Neural cell (in vitro differentiated cells): ENCODE data around the gene EYA2. TPM values are rescaled to one million over a fixed set of nuclear protein-coding genes. Genes with fewer than 3 reads are reported as not detected.

Source experiments
- H2AFZ ChIP-seq: fragments of 200-600, 300-800 bp; sonication (generic), shearing (Covaris generic); 2 replicates; pipeline ENCODE4 v1.6.0; 2014; ENCODE audit warnings: low read depth, mild to moderate bottlenecking, antibody characterized with exemption, low read length, moderate library complexity
- H3F3A ChIP-seq: fragments of 200-600 bp; shearing (Covaris generic); 2 replicates; pipeline ENCODE4 v1.6.1; 2016; ENCODE audit warnings: mild to moderate bottlenecking, moderate library complexity, mixed read lengths, antibody characterized with exemption, low read length; ENCODE audit not compliant: insufficient read depth, poor library complexity, severe bottlenecking
- H3K27ac ChIP-seq: fragments of 200-600, 300-800 bp; sonication (generic), shearing (Covaris generic); 2 replicates; pipeline ENCODE4 v1.5.1; 2014; ENCODE audit warnings: mild to moderate bottlenecking, low read length, moderate library complexity
- H3K27me3 ChIP-seq: fragments of 300-800, 200-600 bp; sonication (generic), shearing (Covaris generic); 2 replicates; pipeline ENCODE4 v1.6.0; 2014; ENCODE audit warnings: mild to moderate bottlenecking, low read depth, low read length, moderate library complexity; ENCODE audit not compliant: insufficient read depth
- H3K36me3 ChIP-seq: fragments of 300-800, 200-600 bp; sonication (generic), shearing (Covaris generic); 2 replicates; pipeline ENCODE4 v1.5.1; 2014; ENCODE audit warnings: mild to moderate bottlenecking, antibody characterized with exemption, low read length, moderate library complexity; ENCODE audit not compliant: insufficient read depth
- H3K4me2 ChIP-seq: fragments of 300-800, 200-600 bp; sonication (generic), shearing (Covaris generic); 2 replicates; pipeline ENCODE4 v1.6.0; 2014; ENCODE audit warnings: mild to moderate bottlenecking, low read length
- H3K4me3 ChIP-seq: fragments of 300-800, 200-600 bp; sonication (generic), shearing (Covaris generic); 2 replicates; pipeline ENCODE4 v1.5.1; 2014; ENCODE audit warnings: mild to moderate bottlenecking, low read length, moderate library complexity
- H3K79me2 ChIP-seq: fragments of 200-600 bp; shearing (Covaris generic); replicated peaks from 2 replicates; pipeline ENCODE4 v1.6.0; 2014; ENCODE audit warnings: mild to moderate bottlenecking, low read length, moderate library complexity; ENCODE audit not compliant: insufficient read depth
- H3K9ac ChIP-seq: fragments of 300-800, 200-600 bp; sonication (generic), shearing (Covaris generic); 2 replicates; pipeline ENCODE4 v1.6.1; 2016; ENCODE audit warnings: mild to moderate bottlenecking, low read length, mixed read lengths
- H3K9me2 ChIP-seq: fragments of 200-600 bp; shearing (Covaris generic); 2 replicates; pipeline ENCODE4 v1.6.1; 2016; ENCODE audit warnings: mild to moderate bottlenecking, low read length, mixed read lengths; ENCODE audit not compliant: insufficient read depth
- H3K9me3 ChIP-seq: fragments of 200-600, 300-800 bp; sonication (generic), shearing (Covaris generic); 2 replicates; pipeline ENCODE4 v1.6.1; 2016; ENCODE audit warnings: mild to moderate bottlenecking, mixed run types, low read length, moderate library complexity, mixed read lengths
- H4K20me1 ChIP-seq: fragments of 200-600 bp; shearing (Covaris generic); 2 replicates; pipeline ENCODE4 v1.6.1; 2016; ENCODE audit warnings: mild to moderate bottlenecking, mixed run types; ENCODE audit not compliant: insufficient read depth
- EP300 ChIP-seq: fragments of 450-650 bp; conservative IDR thresholded peaks from 2 replicates; pipeline ENCODE4 v1.6.1; 2014; ENCODE audit warnings: antibody characterized with exemption, mild to moderate bottlenecking, moderate library complexity; ENCODE audit not compliant: poor library complexity, severe bottlenecking
- EZH2 ChIP-seq: fragments of 200-600, 300-800 bp; shearing (Covaris generic), sonication (generic); IDR thresholded peaks from 2 replicates; pipeline ENCODE4 v1.6.1; 2014; ENCODE audit warnings: antibody characterized with exemption, low read length, borderline replicate concordance, mild to moderate bottlenecking; ENCODE audit not compliant: insufficient read depth, poor library complexity, severe bottlenecking
- MXI1 ChIP-seq: fragments of 450-650 bp; conservative IDR thresholded peaks from 2 replicates; pipeline ENCODE4 v1.6.1; 2014; ENCODE audit warnings: antibody characterized with exemption, mild to moderate bottlenecking; ENCODE audit not compliant: poor library complexity, severe bottlenecking
- POLR2AphosphoS5 ChIP-seq: IDR thresholded peaks from 2 replicates; pipeline ENCODE4 v1.6.1; 2012
- RAD21 ChIP-seq: fragments of 450-650 bp; conservative IDR thresholded peaks from 2 replicates; pipeline ENCODE4 v1.6.1; 2014; ENCODE audit warnings: antibody characterized with exemption, mild to moderate bottlenecking, moderate library complexity
- REST ChIP-seq: IDR thresholded peaks from 2 replicates; pipeline ENCODE4 v1.6.1; 2012; ENCODE audit warnings: borderline replicate concordance
- SMC3 ChIP-seq: fragments of 450-650 bp; conservative IDR thresholded peaks from 2 replicates; pipeline ENCODE4 v1.6.1; 2014; ENCODE audit warnings: antibody characterized with exemption, mild to moderate bottlenecking, moderate library complexity; ENCODE audit not compliant: poor library complexity
- TAF1 ChIP-seq: IDR thresholded peaks from 2 replicates; pipeline ENCODE4 v1.6.1; 2012; ENCODE audit warnings: low read depth
- polyA plus RNA-seq: library from polyadenylated mRNA; depleted of rRNA; stranded (reverse); fragments of >200 nt; gene quantifications from 2 replicates; pipeline ENCODE4 v1.2.3, GENCODE V29; 2014
- TF ChIP-seq, protein P1 (sequence below): fragments of 450-650 bp; IDR thresholded peaks from 2 replicates; pipeline ENCODE4 v1.5.1; 2014; ENCODE audit warnings: antibody characterized with exemption, mild to moderate bottlenecking, moderate library complexity; ENCODE audit not compliant: poor library complexity, severe bottlenecking

EYA2 gene
- polyA plus RNA-seq, 1 donor from 2014 or later: 0.88 TPM

DNA sequence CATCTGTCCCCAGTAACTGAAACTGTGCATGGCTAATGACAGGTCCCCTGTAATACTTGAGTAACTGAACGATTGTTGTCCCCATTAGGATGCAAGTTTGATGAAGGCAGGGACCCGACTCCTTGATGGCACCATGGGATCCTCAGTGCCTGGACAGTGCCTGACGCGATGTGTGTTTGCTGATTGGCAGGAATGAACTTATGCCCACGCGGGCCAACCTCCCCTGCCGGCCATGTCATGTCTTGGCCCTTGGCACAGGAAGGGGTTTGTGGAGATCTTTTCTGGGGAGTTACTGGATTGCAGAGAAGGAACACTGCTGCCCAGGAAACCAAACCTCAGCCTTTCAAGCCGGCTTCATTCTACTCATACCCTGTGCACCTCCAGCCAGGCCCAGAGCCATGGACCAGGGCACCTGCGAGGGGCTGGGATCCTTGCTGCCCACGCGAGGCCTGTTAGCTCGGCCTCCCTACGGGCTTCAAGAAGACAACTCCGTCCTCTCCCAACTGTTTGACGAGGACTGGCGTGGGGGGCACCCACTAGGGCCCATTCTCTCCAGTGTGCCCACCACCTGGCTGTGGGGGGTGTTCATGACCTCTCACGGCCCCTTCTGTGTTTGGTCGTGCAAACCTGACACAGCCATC is 314.0 kb downstream of the EYA2 start:
- Histone ChIP-seq H2AFZ (no peak overlapping the region), H3K27me3 (no peaks in the 10 kb centered on the region), H3K9me3 (no peaks in the 10 kb centered on the region), H3F3A (peaks cover 3% of the 10 kb centered on the region), H3K4me2 (no peak overlapping the region), H3K9ac (no peak overlapping the region), H3K79me2 (no peaks in the 10 kb centered on the region), H4K20me1 (no peaks in the 10 kb centered on the region), H3K9me2 (no peaks in the 10 kb centered on the region), H3K36me3 (peaks cover 8% of the 10 kb centered on the region), H3K4me3 (no peak overlapping the region), H3K27ac (no peak overlapping the region)
- TF ChIP-seq, protein P1, sequence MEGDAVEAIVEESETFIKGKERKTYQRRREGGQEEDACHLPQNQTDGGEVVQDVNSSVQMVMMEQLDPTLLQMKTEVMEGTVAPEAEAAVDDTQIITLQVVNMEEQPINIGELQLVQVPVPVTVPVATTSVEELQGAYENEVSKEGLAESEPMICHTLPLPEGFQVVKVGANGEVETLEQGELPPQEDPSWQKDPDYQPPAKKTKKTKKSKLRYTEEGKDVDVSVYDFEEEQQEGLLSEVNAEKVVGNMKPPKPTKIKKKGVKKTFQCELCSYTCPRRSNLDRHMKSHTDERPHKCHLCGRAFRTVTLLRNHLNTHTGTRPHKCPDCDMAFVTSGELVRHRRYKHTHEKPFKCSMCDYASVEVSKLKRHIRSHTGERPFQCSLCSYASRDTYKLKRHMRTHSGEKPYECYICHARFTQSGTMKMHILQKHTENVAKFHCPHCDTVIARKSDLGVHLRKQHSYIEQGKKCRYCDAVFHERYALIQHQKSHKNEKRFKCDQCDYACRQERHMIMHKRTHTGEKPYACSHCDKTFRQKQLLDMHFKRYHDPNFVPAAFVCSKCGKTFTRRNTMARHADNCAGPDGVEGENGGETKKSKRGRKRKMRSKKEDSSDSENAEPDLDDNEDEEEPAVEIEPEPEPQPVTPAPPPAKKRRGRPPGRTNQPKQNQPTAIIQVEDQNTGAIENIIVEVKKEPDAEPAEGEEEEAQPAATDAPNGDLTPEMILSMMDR: no peak
- TF ChIP-seq MXI1: no peak
- TF ChIP-seq EP300: no peak
- no peak for TF ChIP-seq SMC3
- no peak for TF ChIP-seq POLR2AphosphoS5
- no peak for TF ChIP-seq EZH2
- no peak for TF ChIP-seq TAF1
- no peak for TF ChIP-seq RAD21
- TF ChIP-seq REST: no peak

DNA sequence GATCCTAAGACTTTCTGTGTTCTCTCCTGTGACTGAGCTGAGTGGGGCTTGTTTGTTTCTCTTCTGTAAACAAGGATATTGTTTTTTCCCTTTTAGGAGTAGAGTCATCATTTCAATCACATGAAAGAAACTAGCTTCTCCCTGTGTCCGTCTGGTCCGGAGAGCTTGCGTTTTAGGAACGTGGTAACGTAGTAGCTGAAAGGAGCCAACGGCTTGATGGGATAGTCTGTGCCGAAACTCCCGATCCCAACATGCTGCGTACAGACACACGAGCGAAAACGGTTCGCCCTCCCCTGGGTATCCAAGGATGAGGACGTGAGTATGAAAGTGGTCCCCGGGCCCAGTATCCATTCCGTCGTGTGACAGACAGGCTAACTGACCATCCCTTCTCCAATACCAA is 315.3 kb downstream of the EYA2 start:
- H4K20me1 ChIP-seq: no peaks in the 10 kb centered on the region
- no peak overlapping the region for H3K4me2 ChIP-seq
- no peak overlapping the region for H2AFZ ChIP-seq
- no peaks in the 10 kb centered on the region for H3K9me2 ChIP-seq
- no peak for TF ChIP-seq REST
- no peak for TF ChIP-seq MXI1
- no peak for TF ChIP-seq TAF1
- no peak for TF ChIP-seq POLR2AphosphoS5
- TF ChIP-seq RAD21: no peak
- TF ChIP-seq EP300: no peak
- TF ChIP-seq EZH2: no peak
- TF ChIP-seq SMC3: no peak
- TF ChIP-seq, protein P1: no peak
- H3K36me3 ChIP-seq: peaks cover 8% of the 10 kb centered on the region
- no peak overlapping the region for H3K9ac ChIP-seq
- H3K27me3 ChIP-seq: no peaks in the 10 kb centered on the region
- no peak overlapping the region for H3K4me3 ChIP-seq
- H3F3A ChIP-seq: peaks cover 4% of the 10 kb centered on the region
- H3K79me2 ChIP-seq: no peaks in the 10 kb centered on the region
- no peak overlapping the region for H3K27ac ChIP-seq
- no peaks in the 10 kb centered on the region for H3K9me3 ChIP-seq
